Heart left ventricle (tissue), 13 donors: ENCODE results near the gene ARL14EP.

Experiments used
- CTCF ChIP-seq, 12 donors: fragments of 200-600 bp; sonication (generic) in 4 of 12; IDR thresholded peaks; one replicate each; pipeline versions ENCODE4 v1.5.0 to v1.8.0; 2018 to 2022; ENCODE audit warnings: antibody characterized with exemption in 12 of 12, mild to moderate bottlenecking in 5 of 12
- POLR2A ChIP-seq, 2 donors: fragments of 450-650 bp; IDR thresholded peaks; one replicate each; pipeline ENCODE4 v1.6.1; 2017; ENCODE audit warnings: antibody characterized with exemption in 2 of 2, mild to moderate bottlenecking in 2 of 2, moderate library complexity in 2 of 2
- donor health status: ischemic (EF 13 %, LVEDD 7.1; RV severe dilation, severe dysfunction).
- donor health status: DM: no; HTN: yes; CAD: no.
- donor health status: DM: no; HTN: no; CAD: no.
- donor health status: ischemic (EF 25% LVEDD 6.9; RV normal size, moderate dysfunction).
- donor health status: ischemic (EF 25% LVEDD 5.7; RV mildly dilated, moderate dysfunction).
- donor health status: ischemic (EF 35%, LVEDD 5.7; RV mildly dilated, moderate dysfunction).
- donor health status: nonischemic (EF 11% LVEDD 7.7; RV severe dilation, severe dysfunction).
- donor health status: DM: yes; HTN: yes; CAD: no.
- donor health status: PGD.
- donor health status: ischemic (EF 29% LVEDD 5.4; RV normal size, mild dysfunction).
- donor health status: nonischemic (EF 23%, LVEDD 6.1; RV moderate dilation, normal function).

DNA sequence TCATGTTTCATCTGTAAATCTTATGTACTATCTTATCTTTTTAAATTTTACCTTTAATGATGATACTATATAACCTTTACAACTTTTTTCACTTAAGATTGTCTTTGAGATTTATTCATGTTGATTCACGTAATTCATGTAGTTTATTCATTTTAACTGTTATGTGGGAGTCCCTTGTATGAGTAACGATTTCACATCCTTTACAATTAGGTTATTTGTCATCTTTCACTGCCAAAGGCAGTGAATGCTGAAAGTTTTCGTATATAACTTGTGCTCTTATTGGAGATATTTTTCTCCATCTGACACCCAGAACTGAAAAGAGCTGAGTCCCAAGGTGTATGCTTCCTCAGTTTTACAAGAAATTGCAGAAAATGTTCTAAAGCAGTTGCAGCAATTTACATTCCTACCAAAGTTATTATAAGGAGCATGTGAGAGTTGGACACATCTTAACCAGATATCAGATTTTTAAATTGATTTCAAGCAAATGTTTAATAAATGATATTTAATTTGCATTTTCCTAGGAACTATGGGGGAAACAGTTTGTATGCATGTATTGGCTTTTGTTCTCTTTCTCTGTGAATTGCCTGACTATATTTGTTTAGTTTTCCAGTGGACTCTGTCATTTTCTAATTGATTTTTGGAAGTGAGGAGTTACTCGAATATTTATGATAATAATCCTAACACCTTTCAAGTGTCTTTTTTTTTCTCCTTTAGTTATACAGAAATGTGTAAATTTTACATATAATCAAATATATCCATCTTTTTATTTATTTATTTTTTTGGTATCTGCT is 6.4 kb downstream of the ARL14EP start:
- TF ChIP-seq POLR2A (IDR thresholded peaks at IDR 0.05) (no peak), CTCF (IDR thresholded peaks at IDR 0.05) (no peak)
